Suprapubic skin (tissue), 4 donors: Measurements from ENCODE around the gene CDA. TPM values are rescaled to one million over a fixed set of nuclear protein-coding genes. Genes with fewer than 3 reads are reported as not detected.

Experiments
- DNase-seq, 2 donors: peaks; one replicate each; pipeline ENCODE4 v3.0.0-alpha.2; 2019; ENCODE audit warnings: low spot score in 2 of 2
- H3K27ac ChIP-seq: fragments of 200-600 bp; sonication (generic); one replicate; pipeline ENCODE4 v1.5.1; 2019
- H3K27me3 ChIP-seq: fragments of 200-600 bp; sonication (generic); one replicate; pipeline ENCODE4 v1.5.1; 2019
- H3K36me3 ChIP-seq: fragments of 200-600 bp; sonication (generic); one replicate; pipeline ENCODE4 v1.5.1; 2019
- H3K4me1 ChIP-seq: fragments of 200-600 bp; sonication (generic); one replicate; pipeline ENCODE4 v1.5.1; 2019
- H3K4me3 ChIP-seq: fragments of 200-600 bp; sonication (generic); one replicate; pipeline ENCODE4 v1.5.1; 2019; ENCODE audit warnings: mild to moderate bottlenecking
- H3K9me3 ChIP-seq: fragments of 200-600 bp; sonication (generic); one replicate; pipeline ENCODE4 v1.5.1; 2019
- CTCF ChIP-seq, 2 donors: fragments of 200-600 bp in 1 of 2; fragments of 450-650 bp in 1 of 2; sonication (generic) in 1 of 2; IDR thresholded peaks; one replicate each; pipeline ENCODE4 v1.5.1; 2016 to 2019; ENCODE audit warnings: antibody characterized with exemption in 2 of 2, mild to moderate bottlenecking in 1 of 2, moderate library complexity in 1 of 2
- EP300 ChIP-seq: sonication (generic); formaldehyde crosslinking; IDR thresholded peaks from one replicate; pipeline ENCODE4 v1.6.1; 2017; ENCODE audit warnings: antibody characterized with exemption
- POLR2A ChIP-seq, 2 donors: fragments of 450-650 bp; IDR thresholded peaks; one replicate each; pipeline ENCODE4 v1.6.1; 2017; ENCODE audit warnings: antibody characterized with exemption in 2 of 2, mild to moderate bottlenecking in 2 of 2, moderate library complexity in 2 of 2
- POLR2AphosphoS5 ChIP-seq, 3 donors: sonication (generic); formaldehyde crosslinking; IDR thresholded peaks; one replicate each; pipeline ENCODE4 v1.6.1; 2017; ENCODE audit warnings: antibody characterized with exemption in 3 of 3
- WGBS: methylation state at CpG from one replicate; pipeline ENCODE4 v1.1.5; 2018; 5-methylcytosine and 5-hydroxymethylcytosine counted together
- total RNA-seq, 4 donors: library from RNA; depleted of rRNA; stranded (reverse); fragments of >200 nt; gene quantifications; one replicate each; pipeline ENCODE4 v1.1.0, GENCODE V29; 2016

Gene CDA
- total RNA-seq, 4 donors from 2014 or later: 13.1 to 24.2 (median 15.7) TPM

GRCh38 chr1:20665726-20666125 lies 76.8 kb downstream of the CDA start:
- H3K4me3 ChIP-seq: no peak overlapping the region
- WGBS: 74% methylated on average over 12 of the region's 12 CpGs
- DNase-seq: no peak
- H3K27me3 ChIP-seq: no peaks in the 10 kb centered on the region
- H3K27ac ChIP-seq: peak overlapping the region; percentile 8
- no peaks in the 10 kb centered on the region for H3K36me3 ChIP-seq
- H3K9me3 ChIP-seq: no peaks in the 10 kb centered on the region
- TF ChIP-seq EP300 (no peak), POLR2AphosphoS5 (IDR thresholded peaks at IDR 0.05) (no peak), CTCF (IDR thresholded peaks at IDR 0.05) (no peak), POLR2A (IDR thresholded peaks at IDR 0.05) (no peak)
- H3K4me1 ChIP-seq: peaks cover 8% of the 10 kb centered on the region

- TF ChIP-seq CTCF (IDR thresholded peaks at IDR 0.05) (no peak), POLR2AphosphoS5 (IDR thresholded peaks at IDR 0.05) (no peak), POLR2A (IDR thresholded peaks at IDR 0.05) (no peak), EP300 (no peak)
- no peaks in the 10 kb centered on the region for H3K27me3 ChIP-seq
- peaks cover 6% of the 10 kb centered on the region for H3K4me1 ChIP-seq
- no peak overlapping the region for H3K4me3 ChIP-seq
- no peaks in the 10 kb centered on the region for H3K9me3 ChIP-seq
- WGBS: 84% methylated on average over 5 of the region's 16 CpGs
- peak overlapping the region; percentile 8 for H3K27ac ChIP-seq
- no peak for DNase-seq
- H3K36me3 ChIP-seq: no peaks in the 10 kb centered on the region
Observed at GRCh38 chr1:20666146-20666545, 77.2 kb downstream of the CDA start.

GRCh38 chr1:20666804-20667203 lies 77.9 kb downstream of the CDA start:
- no peaks in the 10 kb centered on the region for H3K27me3 ChIP-seq
- H3K4me3 ChIP-seq: no peak overlapping the region
- no peaks in the 10 kb centered on the region for H3K9me3 ChIP-seq
- no peaks in the 10 kb centered on the region for H3K36me3 ChIP-seq
- 100% methylated on average over 1 of the region's 1 CpG for WGBS
- no peak for DNase-seq
- H3K27ac ChIP-seq: no peak overlapping the region
- no peak for TF ChIP-seq POLR2A (IDR thresholded peaks at IDR 0.05)
- no peak for TF ChIP-seq POLR2AphosphoS5 (IDR thresholded peaks at IDR 0.05)
- no peak for TF ChIP-seq EP300
- TF ChIP-seq CTCF (IDR thresholded peaks at IDR 0.05): no peak
- peaks cover 6% of the 10 kb centered on the region for H3K4me1 ChIP-seq

Other genes with a start within 250 kb of the CDA start
- 10 to 100 TPM in 2 of 4 donors, 1 to 10 TPM in 2; 7.0 to 18.1 (median 9.5) TPM for gene CAMK2N1, start 102.9 kb upstream of the CDA start, total RNA-seq
- 10 to 100 TPM; 27.2 to 36.5 (median 28.4) TPM for gene MUL1, start 80.9 kb upstream of the CDA start, total RNA-seq
- under 1 TPM in 2 of 4 donors, not detected in 2; 0.21 to 0.38 TPM for gene FAM43B, start 36.5 kb upstream of the CDA start, total RNA-seq
- gene PINK1, start 44.4 kb downstream of the CDA start, total RNA-seq: 100 to 1,000 TPM in 2 of 4 donors, 10 to 100 TPM in 2; 91.9 to 116 (median 98.0) TPM
- 100 to 1,000 TPM in 3 of 4 donors, 10 to 100 TPM in 1; 75.9 to 143 (median 125) TPM for gene DDOST, start 72.3 kb downstream of the CDA start, total RNA-seq
- 1 to 10 TPM in 3 of 4 donors, under 1 TPM in 1; 0.76 to 5.6 (median 2.1) TPM for gene KIF17, start 128.9 kb downstream of the CDA start, total RNA-seq
- 1 to 10 TPM in 1 of 4 donors, under 1 TPM in 1, not detected in 2; 0.23 to 1.2 TPM for gene SH2D5, start 143.6 kb downstream of the CDA start, total RNA-seq
- 100 to 1,000 TPM; 153 to 294 (median 168) TPM for gene HP1BP3, start 198.2 kb downstream of the CDA start, total RNA-seq